HepG2 (cell line): ENCODE results near the gene SBK2. TPM values are rescaled to one million over a fixed set of nuclear protein-coding genes. Genes with fewer than 3 reads are reported as not detected.

Experiments
- CBFB ChIP-seq: sonication (generic); formaldehyde crosslinking; IDR thresholded peaks from 2 replicates; pipeline ENCODE4 v1.4.0; 2020; ENCODE audit warnings: missing genetic modification reagents
- FOXA3 ChIP-seq: IDR thresholded peaks from 2 replicates; pipeline ENCODE4 v1.6.1; 2016; ENCODE audit warnings: missing genetic modification reagents, missing compliant biosample characterization
- HMG20A ChIP-seq: IDR thresholded peaks from 2 replicates; pipeline ENCODE4 v1.6.1; 2016; ENCODE audit warnings: borderline replicate concordance
- HMGA1 ChIP-seq: sonication (generic); formaldehyde crosslinking; conservative IDR thresholded peaks from 2 replicates; pipeline ENCODE4 v1.4.0; 2020; ENCODE audit warnings: missing genetic modification reagents
- MED1 ChIP-seq: sonication (generic); formaldehyde crosslinking; IDR thresholded peaks from 2 replicates; pipeline ENCODE4 v1.4.0; 2020; ENCODE audit warnings: missing genetic modification reagents
- MEF2D ChIP-seq: sonication (generic); formaldehyde crosslinking; IDR thresholded peaks from 2 replicates; pipeline ENCODE4 v1.5.1; 2020; ENCODE audit warnings: mild to moderate bottlenecking, missing genetic modification reagents
- MIER2 ChIP-seq: IDR thresholded peaks from 2 replicates; pipeline ENCODE4 v1.6.1; 2016; ENCODE audit warnings: missing biosample characterization, missing genetic modification reagents
- NFIC ChIP-seq: IDR thresholded peaks from 2 replicates; pipeline ENCODE4 v1.6.1; 2012; ENCODE audit warnings: mild to moderate bottlenecking, low read length, inconsistent platforms
- NFRKB ChIP-seq: fragments of 450-650 bp; IDR thresholded peaks from 2 replicates; pipeline ENCODE4 v1.6.1; 2017
- RBM39 ChIP-seq: fragments of 200-400 bp; formaldehyde crosslinking; IDR thresholded peaks from one replicate; pipeline ENCODE4 v1.6.1; 2018; ENCODE audit warnings: antibody characterized with exemption, mild to moderate bottlenecking, low read depth, low read length; ENCODE audit not compliant: poor library complexity, severe bottlenecking
- SCMH1 ChIP-seq: sonication (generic); formaldehyde crosslinking; IDR thresholded peaks from 2 replicates; pipeline ENCODE4 v1.9.0; 2021; ENCODE audit warnings: missing genetic modification reagents, mild to moderate bottlenecking, borderline replicate concordance
- SNAPC4 ChIP-seq: sonication (generic); formaldehyde crosslinking; IDR thresholded peaks from 2 replicates; pipeline ENCODE4 v1.4.0; 2020; ENCODE audit warnings: mild to moderate bottlenecking, missing genetic modification reagents
- SRSF1 ChIP-seq: fragments of 200-400 bp; formaldehyde crosslinking; optimal IDR thresholded peaks from 2 replicates; pipeline ENCODE3; 2017; ENCODE audit warnings: mild to moderate bottlenecking, low read depth, low read length, moderate library complexity
- TEAD3 ChIP-seq: optimal IDR thresholded peaks from 2 replicates; pipeline ENCODE3; 2016; ENCODE audit warnings: borderline replicate concordance
- XRCC5 ChIP-seq: fragments of 200-400 bp; formaldehyde crosslinking; optimal IDR thresholded peaks from 2 replicates; pipeline ENCODE3; 2017; ENCODE audit warnings: mild to moderate bottlenecking, low read length
- ZBTB49 ChIP-seq: sonication (generic); formaldehyde crosslinking; IDR thresholded peaks from 2 replicates; pipeline ENCODE4 v1.4.0; 2020; ENCODE audit warnings: missing genetic modification reagents, borderline replicate concordance
- ZMYM2 ChIP-seq: sonication (generic); formaldehyde crosslinking; IDR thresholded peaks from 2 replicates; pipeline ENCODE4 v1.8.0; 2022; ENCODE audit warnings: mild to moderate bottlenecking, missing genetic modification reagents
- ZNF331 ChIP-seq: sonication (generic); formaldehyde crosslinking; IDR thresholded peaks from 2 replicates; pipeline ENCODE4 v1.4.0; 2020; ENCODE audit warnings: missing genetic modification reagents
- ZNF354B ChIP-seq: sonication (generic); formaldehyde crosslinking; IDR thresholded peaks from 2 replicates; pipeline ENCODE4 v1.8.0; 2022; ENCODE audit warnings: mild to moderate bottlenecking, missing genetic modification reagents
- ZNF431 ChIP-seq: sonication (generic); formaldehyde crosslinking; IDR thresholded peaks from 2 replicates; pipeline ENCODE4 v1.9.0; 2022; ENCODE audit warnings: missing genetic modification reagents, low read depth, mild to moderate bottlenecking, borderline replicate concordance
- polyA plus RNA-seq, 8 experiments: library from polyadenylated mRNA; depleted of rRNA in 3 of 8; stranded (reverse) in 7 of 8; unstranded in 1 of 8; fragments of >200 nt; fragmentation: Illumina TruSeq in 4 of 8; extraction: Trizol in 4 of 8; gene quantifications; 2 replicates each; pipeline versions ENCODE4 v1.2.1 to v1.2.3, GENCODE V29; 2011 to 2016; ENCODE audit warnings: low read depth in 4 of 8, missing spikeins in 1 of 8, mixed read lengths in 1 of 8; ENCODE audit not compliant: insufficient read depth in 1 of 8
- total RNA-seq, 5 experiments: library from RNA; depleted of rRNA; stranded (reverse); fragments of >200 nt; fragmentation: Illumina TruSeq; extraction: Trizol; gene quantifications; 2 replicates each; pipeline ENCODE4 v1.2.3, GENCODE V29; 2016; ENCODE audit warnings: low read depth in 1 of 5
- TF ChIP-seq, protein P1 (sequence below): sonication (generic); formaldehyde crosslinking; IDR thresholded peaks from 2 replicates; pipeline ENCODE4 v1.5.0; 2020; ENCODE audit warnings: missing genetic modification reagents, mild to moderate bottlenecking, borderline replicate concordance

SBK2 gene
- total and polyA plus RNA-seq, 2 of the 13 experiments (the other 11 are each of a cell fraction or from before 2014, with no cell fraction given) = 0.24 TPM; not detected in 1

GRCh38 chr19:55553217-55554182, 16.6 kb upstream of the SBK2 start (continued):
- TF ChIP-seq MED1 (CRISPR knock-in tag) = peak; percentile 53; the same call in 1 of the 2 replicates
- no peak for TF ChIP-seq ZNF431 (CRISPR knock-in tag)
- 0 out of 2 replicates have a peak, but pooled peaks have one; percentile 51 for TF ChIP-seq ZNF331 (CRISPR knock-in tag)
- no peak for TF ChIP-seq HMGA1 (CRISPR knock-in tag)
- TF ChIP-seq MEF2D (CRISPR knock-in tag) = no peak
- no peak for TF ChIP-seq ZMYM2 (CRISPR knock-in tag)
- TF ChIP-seq FOXA3 (CRISPR knock-in tag) = peak; percentile 86
- TF ChIP-seq SCMH1 (CRISPR knock-in tag) = no peak
- TF ChIP-seq, protein P1, sequence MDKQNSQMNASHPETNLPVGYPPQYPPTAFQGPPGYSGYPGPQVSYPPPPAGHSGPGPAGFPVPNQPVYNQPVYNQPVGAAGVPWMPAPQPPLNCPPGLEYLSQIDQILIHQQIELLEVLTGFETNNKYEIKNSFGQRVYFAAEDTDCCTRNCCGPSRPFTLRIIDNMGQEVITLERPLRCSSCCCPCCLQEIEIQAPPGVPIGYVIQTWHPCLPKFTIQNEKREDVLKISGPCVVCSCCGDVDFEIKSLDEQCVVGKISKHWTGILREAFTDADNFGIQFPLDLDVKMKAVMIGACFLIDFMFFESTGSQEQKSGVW (CRISPR knock-in tag) = no peak
- no peak for TF ChIP-seq CBFB (CRISPR knock-in tag)
- no peak for TF ChIP-seq NFRKB
- peak; percentile 53; the same call in 1 of the 2 replicates for TF ChIP-seq MIER2 (CRISPR knock-in tag)
- TF ChIP-seq SNAPC4 (CRISPR knock-in tag) = no peak
- TF ChIP-seq TEAD3 (CRISPR knock-in tag) = peak; percentile 76
- TF ChIP-seq XRCC5 = no peak
- TF ChIP-seq ZBTB49 (CRISPR knock-in tag) = no peak
- TF ChIP-seq HMG20A (CRISPR knock-in tag) = peak; percentile 62; the same call in 1 of the 2 replicates
- no peak for TF ChIP-seq NFIC
- TF ChIP-seq SRSF1 = no peak
- TF ChIP-seq RBM39 = no peak
- no peak for TF ChIP-seq ZNF354B (CRISPR knock-in tag)
